Amniotic stem cell (primary cell): ENCODE data around the gene SLC38A10.

Experiments
- DNase-seq: peaks from one replicate; lab custom pipeline; 2025; lab: John Stamatoyannopoulos, UW

SLC38A10 gene

DNA sequence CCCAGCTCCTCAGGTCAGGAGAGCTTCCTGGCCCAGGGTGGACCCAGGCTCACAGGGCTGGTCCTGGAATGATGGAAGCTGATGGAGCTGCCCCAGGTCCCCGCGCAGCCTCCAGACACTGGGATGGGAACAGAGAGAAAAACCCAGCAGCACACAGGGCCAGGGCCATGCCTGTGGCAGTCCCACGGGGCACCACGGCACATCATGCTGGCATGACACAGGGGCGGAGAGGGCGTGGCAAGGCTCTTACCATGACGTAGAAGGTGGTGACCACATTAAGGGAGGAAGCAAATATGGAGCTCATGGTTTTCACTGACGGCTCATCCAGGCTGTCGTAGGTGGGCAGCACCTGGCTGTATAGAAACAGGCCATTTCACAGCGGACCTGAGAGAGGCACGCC, 18.3 kb downstream of the SLC38A10 start:
- DNase-seq = no peak

DNA sequence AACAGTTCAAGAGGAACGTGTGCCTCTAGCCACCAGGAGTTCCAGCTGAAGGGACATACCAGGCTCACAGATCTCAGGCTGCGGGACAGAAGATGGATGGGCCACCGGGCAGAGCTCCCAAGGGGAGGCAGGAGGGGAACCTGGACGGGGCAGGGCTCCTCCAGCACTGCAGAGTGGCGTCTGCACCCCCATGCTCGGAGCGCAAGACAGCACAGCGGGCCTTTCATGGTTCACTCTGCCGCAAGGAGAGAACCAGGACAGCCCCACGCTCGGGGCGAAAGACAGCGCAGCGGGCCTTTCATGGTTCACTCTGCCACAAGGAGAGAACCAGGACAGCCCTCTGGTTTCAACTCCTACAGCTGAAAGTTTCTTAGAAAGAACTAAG, 20.6 kb downstream of the SLC38A10 start:
- no peak for DNase-seq

DNA sequence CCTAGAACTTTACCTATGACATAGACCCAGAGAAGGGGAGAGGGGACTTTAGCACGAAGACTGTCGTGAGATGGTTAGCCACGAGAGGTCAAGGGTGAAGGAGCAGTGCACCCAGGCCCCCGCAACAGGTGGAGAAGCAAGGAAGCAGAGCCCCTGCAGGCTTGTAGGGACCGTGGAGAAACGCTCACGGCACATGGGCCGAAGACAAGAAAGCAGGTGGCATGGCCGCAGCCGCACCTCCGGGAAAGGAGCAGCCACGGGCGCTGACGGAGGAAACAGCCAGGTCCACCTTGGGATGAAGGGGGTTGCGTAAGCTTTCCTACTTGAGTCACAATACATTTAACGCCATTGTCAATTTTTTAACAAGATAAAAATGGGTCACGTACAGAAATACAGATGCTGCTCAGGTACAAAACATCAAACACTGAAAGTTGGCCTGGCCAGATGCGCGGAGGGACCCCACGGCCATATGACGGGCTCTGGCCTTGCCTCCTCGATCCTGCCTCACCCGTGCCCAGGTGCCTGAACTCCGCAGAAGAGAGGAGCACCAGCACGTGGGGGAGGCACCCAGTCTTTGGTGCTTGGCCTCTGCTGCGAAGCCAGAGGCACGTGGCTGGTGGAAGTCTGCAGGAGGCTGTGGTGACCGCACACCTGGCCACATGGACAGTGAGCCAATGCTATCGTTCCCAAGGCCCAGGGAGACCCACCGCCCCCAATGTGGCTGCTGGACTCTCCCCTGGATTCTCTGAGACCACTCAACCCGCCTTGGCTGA, 21.2 kb downstream of the SLC38A10 start:
- DNase-seq = no peak

DNA sequence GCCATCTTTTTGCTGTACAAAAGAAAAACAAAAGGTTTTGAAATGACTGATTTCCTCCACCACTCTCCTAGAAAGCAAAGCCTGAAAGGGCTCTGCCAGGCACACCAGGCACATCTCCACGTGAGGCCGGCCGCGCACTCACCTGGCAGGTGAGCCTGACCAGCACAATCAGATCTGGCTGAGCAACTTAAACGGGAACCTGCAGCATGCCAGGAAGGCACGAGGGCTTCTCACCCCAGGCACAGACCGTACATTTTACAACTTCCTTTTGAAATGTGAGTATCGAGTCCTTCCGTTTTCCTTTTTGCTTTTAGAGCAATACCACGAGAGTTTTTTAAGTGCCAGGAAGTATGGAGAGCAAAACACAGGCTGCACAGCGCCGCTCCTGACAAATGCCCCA, 22.5 kb downstream of the SLC38A10 start:
- no peak for DNase-seq

DNA sequence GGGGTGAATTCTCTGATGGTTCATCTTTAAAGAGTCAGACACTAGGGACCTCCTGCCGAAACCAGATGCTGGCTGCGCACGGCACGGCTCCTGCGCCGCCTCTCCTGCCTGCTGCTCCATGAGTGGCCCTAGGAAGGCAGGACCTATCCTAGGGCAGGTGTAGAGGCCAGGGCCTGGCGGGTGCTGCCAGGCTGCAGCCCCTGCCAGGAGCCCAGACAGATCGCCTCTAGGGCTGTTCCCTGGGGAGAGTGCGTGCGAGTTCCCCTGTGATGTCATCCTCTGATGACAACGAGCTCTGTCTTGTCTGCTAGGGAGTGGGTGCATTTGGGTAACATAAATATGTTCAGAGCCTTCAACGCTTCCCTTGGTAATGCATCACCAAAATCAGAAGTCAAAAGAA, 23.9 kb downstream of the SLC38A10 start:
- DNase-seq = no peak

DNA sequence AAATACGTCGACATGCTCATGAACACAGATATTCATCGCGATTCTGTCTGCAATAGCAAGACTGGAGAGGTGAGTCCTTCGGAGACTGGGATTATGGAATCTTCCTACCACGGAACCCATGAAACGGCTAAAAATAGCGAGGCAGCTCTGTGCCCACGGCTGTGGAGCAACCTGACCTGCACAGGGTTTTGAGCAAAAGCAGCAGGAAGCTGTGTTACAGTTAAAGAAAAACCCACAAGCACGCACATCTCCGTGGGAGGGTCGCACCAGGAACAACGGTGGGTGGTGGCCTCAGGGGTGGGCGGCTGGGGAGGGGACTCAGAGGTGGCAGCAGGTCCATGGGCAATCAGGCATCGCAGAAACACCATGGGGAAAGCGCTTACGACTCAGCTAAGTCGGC, 24.8 kb downstream of the SLC38A10 start:
- no peak for DNase-seq

DNA sequence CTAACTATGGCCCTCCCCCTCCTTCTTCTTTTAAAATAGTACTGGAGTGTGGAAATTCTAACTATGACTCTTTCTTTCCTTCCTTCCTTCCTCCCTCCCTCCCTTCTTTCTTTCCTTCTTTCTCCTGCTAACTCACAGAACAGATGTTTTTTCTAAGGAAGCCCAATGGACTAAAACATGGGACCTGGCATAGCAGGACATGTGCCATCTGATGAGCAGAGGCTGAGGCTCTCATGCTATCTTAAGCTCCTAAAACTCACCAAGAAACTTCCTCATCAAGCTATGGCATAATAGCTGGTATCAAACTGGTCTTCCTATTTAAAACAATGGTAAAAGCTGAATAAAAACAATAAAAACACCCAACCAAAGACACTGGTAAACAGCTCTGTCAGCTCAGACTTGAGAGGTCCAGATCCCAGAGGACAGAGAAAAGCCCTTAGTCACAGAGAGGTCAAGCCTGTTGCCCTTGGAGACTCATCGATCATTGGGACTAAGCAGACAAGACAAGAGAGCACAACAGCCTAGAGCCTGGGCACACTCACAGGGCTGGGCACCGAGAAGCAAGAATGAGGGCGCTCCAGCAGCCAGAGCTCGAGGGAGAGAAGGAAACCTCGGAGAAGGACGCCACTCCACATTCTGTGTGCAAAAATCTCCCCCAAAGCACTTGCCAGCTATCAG, 27.6 kb downstream of the SLC38A10 start:
- DNase-seq = no peak

DNA sequence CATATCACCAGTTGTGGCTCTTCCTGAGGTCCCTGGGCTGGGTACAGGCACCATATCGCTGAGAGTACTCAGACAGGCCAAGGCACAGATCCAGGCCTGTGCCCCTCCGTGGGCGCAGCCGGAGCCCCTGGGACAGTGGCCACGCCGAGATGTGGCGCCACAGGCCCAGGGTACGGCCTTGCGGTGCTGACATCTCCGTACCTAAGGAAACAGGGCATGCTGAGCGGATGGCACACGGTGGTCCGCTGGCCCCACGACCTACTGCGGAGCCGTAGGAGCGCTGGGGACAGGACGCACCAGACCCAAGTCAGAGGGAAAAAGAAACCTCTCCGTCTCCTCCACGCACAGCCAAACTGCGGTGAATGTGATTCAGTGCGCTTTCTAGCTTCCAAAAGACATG, 29.5 kb downstream of the SLC38A10 start:
- no peak for DNase-seq

DNA sequence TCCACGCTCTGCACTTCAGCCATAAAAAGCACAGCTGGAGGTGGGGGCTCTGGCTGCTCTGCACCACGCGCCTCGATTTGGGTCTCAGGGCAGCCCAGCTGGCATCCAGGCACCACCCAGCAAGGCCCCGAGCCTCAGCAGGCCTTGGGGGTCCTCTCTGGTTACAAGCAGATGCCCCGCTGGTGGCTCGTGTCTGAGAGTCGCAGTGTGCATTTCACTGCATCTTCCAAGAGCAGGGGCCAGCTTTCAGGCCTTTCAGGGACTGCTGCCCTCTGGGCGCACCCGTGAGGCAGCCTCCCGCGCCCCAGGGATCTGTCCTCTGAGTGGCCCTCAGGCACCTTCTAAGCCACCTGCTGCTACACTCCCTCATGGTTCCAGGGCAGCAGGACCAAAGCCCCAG, 30.5 kb downstream of the SLC38A10 start:
- DNase-seq = no peak

DNA sequence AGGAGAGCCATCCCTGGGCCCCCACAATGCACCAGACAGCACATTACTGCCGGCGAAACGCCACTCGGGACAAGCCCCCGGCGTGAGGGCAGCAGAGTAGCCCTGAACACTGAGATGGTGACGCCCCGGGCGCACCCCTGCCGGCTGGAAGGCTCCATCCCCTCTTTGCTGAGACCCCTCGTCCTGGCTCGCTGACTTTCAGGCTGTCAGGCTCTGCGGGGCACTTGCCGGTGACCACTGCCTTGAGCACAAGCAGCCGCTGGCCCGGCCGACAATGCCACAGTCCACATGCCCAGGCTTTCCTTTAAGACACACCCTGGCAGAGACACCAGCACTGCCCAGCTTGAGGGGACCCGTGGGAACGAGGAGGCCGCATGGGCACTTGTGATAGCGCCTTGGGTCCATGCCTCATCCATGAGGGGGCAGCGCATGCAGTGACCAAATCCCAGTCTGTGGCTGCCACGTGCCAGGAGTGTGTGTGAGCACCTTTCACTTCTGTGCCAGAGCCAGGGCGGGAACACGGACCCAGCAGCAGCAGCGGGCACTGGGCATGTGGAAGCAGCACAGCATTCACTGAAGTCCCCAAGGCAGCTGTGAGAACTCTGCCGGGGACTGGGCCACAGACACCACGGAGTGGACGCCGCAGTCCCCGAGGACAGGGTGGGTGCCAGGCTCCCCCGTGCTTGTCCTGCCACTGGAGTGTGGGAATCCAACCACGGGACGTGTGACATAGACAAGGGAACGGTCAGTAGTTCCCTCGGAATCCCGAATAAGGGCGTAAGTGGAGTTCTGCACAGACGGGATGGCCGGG, 31.5 kb downstream of the SLC38A10 start:
- DNase-seq = no peak

DNA sequence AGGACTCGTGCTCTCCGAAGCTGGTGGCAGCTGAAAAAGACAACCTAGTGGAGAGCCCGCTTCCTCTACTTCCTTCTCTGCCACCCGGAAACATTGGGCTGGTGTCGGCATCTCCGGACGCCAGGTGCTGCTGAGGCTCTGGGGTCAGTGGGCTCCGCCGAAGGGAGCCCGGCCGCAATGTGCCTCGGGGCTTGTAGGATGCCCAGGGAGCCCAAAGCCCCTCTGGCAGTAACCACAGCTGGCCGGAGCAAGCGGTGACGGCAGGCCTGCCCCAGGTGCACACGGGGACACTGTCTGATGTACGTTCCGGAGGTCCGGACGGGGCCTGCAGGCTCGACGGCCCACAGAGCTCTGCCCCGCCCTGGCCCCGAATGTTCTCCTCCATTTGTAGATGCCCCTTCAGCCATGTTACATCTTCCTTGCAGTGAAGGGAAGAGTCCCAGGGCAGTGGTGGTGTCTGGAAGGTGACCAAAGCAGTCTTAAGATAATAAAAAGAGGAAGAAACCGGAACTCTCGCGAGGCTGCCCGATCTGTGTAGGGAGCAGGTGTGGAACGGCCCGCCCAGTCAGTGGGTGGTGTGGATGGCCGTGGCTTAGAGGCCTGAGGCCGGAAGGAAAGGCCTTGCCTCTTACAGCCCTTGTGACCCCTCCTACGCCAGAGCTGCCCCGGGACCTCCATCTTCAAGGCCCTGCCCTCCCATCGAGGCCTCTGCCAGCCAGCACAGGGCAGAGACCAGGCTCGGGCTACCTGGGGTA, 33.3 kb downstream of the SLC38A10 start:
- no peak for DNase-seq

DNA sequence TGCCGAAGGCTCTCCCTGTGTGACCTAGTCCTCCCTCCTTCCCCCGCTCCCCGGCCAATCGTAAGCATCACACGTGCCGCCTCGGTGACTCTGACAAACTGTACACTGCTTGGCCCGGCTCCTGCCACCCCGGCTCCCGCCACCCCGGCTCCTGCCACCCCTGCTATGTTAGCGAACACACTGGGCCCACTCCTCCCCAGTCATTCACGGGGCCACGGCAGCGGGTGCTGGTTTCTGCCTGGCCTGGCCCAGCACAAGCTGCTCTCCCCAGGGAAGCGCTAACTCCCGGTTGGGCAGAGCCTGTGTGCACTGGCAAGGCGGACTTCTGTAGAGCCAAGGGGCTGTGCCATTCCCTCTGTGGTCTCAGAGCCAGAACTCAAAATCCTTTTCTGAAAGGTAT, 34.0 kb downstream of the SLC38A10 start:
- DNase-seq = no peak

DNA sequence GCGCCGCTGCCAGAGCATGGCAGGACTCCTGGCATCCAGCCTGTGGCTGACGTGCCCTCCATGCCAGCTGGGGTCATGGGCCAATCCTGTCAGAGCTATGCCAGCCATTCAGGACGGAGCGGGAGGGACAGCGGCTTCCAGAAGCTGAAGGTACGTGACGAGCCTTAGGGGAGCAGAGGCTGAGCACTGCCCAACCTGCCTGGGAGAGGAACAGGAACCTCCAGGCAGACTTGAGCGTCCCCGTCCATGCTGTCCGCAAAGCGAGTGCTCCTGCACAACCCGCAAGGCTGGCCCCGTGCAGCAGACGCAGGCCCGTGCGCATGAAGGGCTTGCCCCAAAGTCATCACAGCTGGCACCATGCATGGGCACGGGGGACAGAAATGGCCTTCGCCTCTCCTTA, 34.5 kb downstream of the SLC38A10 start:
- no peak for DNase-seq

DNA sequence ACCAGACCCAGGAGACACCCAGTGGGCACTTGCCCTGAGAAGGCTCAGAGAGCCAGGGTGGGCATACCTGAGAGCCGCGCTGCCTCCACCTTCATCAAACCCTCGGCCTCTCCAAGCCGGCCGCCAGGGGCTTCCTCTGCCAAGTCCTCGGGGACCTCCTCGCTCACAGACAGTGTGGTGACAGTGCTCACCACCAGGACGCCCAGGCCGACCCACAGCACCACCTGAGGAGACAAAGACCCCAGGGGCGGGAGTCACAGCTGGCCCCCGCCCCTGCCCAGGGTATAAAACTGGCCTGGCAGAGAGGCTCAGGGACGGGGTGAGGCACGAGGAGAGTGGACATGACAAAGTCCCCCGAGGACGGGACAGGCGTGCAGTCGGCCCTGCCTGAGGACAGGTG, 34.9 kb downstream of the SLC38A10 start:
- DNase-seq = no peak

DNA sequence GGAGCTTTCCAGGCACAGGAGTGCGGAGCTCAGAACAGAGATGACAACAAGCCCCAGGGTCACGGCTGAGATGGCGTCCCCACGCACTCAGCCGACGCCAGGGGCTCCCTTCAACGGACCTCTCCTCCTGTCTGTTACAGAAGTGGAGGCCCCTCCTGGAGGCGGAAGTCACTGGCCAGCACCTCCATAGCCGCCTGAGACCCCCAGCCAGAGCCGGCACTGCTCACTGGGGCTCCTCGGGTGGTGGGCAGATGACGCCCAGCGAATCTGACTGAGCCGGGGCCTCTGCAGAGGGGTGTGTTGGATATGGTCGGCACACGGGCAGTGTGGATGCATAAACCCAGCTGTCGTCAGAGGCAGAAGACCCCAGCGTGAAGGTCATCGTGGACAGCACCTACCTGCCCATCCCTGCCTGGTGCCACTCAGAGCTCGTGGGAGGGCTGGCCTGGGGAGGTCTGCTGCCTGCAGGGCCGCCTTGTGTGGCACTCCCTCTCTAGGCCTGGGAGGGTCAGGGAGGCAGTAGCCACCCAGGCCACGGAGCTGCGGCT, 36.0 kb downstream of the SLC38A10 start:
- DNase-seq = no peak

DNA sequence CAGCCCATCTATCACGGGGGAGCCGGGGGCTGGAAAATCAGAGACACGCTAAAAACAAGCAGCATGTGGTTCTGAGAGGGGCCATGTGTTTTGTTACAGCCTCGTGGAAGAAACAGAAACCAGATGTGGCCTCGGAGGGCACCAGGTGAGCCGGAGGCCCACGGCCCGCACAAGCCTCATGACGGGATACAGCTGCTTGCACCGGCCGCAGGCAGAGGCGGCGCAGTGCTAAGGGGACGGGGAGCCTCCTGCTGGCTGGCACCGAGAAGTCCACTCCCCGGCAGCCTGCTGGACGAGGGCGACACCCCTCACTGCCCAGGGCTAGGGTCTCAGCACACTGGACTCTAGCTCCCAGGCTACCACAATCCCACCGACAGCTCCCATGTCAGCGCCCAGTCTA, 36.8 kb downstream of the SLC38A10 start:
- no peak for DNase-seq

DNA sequence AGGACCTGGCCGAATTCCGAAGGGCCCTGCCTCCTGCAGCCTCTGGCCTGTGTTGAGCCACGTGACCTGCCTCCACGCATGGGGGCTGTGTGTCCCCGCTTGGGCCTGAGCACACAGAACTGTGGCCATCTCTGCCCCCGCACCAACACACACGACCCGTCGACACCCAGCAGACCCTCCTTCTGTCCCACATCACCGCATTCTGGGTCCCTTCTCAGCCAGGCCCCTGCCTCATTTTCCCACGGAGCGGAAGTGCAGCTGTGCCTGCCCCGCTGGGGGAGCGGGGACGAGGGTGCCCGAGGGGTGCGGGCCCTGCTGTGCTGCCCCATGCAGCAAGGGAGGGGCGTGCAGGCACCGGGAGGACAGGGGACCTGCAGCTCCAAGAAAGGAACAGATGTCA, 37.6 kb downstream of the SLC38A10 start:
- DNase-seq = no peak

DNA sequence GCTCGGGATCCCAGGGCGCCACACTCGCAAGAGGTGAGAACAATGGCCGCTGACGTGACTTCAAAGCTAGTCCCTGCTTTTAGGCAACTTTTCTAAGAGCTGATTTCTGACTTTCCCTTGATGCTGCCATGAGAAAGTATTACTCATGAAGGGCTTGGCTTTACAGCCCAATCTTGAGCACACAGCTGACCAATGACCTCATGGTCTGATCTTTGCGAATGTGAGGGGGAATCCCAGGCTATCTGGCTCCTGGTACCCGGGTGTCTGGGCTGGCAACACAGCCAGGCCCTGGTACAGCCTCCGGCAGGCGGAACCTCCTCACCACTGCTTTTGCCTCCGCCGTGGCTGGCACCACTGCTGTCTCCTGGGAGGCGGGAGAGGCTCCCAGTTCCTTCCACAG, 38.5 kb downstream of the SLC38A10 start:
- no peak for DNase-seq

DNA sequence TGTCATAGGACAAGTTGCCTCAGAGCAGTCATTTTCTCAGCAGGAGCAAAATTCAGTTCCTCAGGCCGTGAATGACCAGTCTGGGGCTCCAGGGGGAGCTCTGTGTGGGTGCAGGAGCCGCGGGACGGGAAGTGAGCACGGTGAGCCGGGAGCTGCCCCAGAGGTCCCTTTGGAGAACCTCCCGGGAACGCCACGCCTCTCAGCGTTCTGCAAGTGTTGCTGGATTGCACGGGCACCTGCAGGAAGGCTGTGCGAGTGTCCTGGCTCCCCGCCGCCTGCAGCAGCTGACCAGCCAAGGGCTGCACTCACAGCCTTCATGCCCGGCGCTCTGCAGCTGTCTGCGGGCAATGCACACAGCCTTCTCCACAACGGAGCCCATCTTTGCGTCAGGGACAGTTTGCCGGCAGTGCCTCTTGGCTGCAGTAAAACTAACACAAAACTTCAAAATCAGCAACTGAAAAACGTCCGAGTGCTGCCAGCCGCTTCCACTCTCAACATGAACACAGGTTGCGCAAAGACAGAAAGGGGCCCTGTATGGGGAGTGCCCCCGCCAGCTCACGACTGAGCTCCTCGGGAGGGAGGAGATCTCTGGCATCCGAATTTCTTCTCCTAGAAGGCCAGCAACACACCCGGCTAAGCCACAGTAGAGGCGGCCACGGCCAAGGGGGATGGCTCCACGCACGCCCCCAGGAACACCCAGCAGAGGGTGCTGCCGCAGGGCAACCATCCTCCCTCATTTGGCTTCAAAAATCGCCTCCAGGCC, 40.0 kb downstream of the SLC38A10 start:
- peak; percentile 11 for DNase-seq

DNA sequence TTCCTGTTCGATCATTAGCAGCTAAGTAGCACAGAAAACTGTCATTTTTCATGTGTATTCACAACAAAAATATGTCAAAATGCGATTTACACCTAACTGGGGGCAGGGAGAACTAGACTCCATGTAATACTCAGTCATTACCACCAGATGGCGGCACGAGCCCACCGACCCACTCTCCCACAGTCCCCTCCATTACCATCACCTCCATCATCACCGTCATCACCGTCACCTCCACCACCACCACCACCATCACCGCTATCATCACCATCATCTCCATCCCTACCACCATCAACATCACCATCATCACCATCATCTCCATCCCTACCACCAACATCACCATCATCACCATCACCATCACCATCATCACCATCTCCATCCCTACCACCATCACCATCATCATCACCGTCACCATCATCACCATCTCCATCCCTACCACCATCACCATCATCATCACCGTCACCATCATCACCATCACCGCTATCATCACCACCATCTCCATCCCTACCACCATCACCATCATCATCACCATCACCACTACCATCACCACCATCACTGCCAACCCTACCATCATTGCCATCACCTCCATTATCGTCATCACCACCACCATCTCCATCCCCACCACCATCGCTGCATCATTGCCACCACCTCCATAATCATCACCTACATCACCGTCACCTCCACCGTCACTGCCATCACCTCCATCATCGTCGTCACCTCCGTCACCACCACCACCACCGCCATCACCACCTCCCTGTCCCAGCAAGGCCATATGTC, 41.6 kb downstream of the SLC38A10 start:
- DNase-seq = no peak

DNA sequence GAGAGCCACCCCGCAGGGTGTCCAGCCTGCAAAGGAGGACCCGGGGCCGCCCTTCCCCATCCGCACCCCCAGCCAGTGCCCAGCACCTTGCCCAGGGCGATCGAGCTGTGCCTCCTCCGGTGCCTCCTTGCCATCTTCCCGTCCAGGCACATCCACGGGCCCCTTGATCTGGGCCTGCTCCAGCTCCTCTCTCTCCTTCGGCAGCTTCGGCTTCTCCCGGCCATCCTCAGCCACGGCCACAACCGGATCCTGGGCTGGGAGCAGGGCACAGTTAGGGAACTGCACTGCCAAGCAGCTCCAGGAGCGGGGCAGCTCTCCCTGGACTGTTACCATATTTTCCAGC, 42.1 kb downstream of the SLC38A10 start:
- no peak for DNase-seq
